HG03354 (cell line): ENCODE data around the gene EIF4G1.

Source experiments
- ATAC-seq: cut with Tn5 transposase; IDR thresholded peaks from one replicate; pipeline ENCODE4 v1.9.1; 2021; ENCODE audit warnings: mild to moderate bottlenecking; ENCODE audit not compliant: unreplicated experiment, poor library complexity, severe bottlenecking

EIF4G1 gene

DNA sequence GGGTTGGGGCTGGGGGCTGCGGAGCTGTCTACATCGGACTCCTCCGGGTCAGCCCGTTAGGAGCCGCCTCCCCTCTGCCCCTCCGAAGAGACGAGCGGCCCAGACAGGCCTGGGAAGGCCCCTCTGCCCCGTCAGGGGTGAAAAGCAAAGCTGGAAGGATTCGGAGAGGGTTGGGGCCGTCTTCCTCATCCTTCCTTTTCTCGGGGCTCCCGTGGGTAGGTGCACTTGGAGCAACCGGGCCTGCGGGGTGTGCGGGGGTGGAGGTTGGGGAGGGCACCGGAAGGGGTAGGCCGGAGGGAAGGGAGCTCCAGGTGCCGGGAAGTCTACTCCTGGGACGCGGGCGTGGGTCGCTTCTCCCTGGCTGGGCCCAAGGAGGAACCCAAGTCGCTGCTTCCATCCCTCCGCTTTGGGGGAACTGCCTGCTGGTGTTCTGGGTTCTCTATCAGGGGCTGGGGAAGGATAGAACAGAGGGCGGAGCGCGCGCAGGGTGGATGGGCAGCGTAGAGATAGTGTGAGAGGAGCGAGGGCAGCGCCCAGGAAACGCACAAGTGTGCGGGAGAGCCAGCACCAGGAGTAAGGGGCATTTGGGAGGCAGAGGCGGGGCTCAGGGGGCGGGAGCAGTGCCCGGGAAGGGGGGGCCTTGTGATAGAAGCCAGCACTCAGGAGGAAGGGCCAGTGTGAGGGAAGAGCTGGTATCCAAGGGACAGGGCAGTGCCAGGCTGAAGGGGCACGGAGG lies 47.7 kb downstream of the EIF4G1 start:
- ATAC-seq: peak; percentile 13

DNA sequence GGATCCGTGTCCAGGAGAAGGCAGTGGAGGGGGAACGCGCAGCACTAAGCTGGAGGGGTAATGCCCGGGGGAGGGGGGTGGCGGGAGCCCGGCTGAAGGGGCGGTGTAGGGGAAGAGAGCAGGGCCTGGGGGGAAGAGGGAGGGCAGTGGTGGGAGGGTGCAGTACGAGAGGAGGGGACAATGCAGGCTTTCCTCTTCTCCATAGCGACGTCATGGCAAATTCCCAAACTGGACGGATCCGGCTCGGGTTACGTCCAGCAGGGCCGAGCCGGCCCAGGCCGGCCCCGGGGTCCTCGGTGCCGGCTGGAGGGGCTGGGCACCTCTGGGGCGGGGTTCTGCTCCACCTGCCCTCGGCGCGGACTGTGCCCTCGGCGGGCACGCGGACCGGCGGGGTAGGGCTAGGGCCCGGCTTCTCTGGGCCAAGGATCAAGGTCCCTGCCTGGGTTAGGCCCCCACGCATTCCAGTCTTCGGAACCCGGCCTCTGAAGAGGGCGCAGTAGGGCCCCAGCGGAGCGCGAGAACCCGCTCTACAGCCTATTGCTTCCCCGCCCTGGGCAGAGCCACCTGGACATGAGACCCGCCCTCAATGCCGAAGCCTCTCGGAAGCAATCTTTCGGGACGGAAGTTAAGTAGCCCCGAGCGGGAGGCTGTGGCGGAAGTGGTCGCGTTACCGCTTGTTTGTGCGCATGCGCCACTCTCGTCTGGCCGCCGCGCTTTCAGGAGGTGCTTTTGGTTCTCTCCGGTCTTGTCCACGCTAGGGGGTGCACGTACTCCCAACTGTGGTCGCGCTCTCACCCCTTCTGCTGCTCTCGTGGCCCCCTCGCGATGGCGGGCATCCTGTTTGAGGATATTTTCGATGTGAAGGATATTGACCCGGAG lies 48.5 kb downstream of the EIF4G1 start:
- ATAC-seq: peak; percentile 91

DNA sequence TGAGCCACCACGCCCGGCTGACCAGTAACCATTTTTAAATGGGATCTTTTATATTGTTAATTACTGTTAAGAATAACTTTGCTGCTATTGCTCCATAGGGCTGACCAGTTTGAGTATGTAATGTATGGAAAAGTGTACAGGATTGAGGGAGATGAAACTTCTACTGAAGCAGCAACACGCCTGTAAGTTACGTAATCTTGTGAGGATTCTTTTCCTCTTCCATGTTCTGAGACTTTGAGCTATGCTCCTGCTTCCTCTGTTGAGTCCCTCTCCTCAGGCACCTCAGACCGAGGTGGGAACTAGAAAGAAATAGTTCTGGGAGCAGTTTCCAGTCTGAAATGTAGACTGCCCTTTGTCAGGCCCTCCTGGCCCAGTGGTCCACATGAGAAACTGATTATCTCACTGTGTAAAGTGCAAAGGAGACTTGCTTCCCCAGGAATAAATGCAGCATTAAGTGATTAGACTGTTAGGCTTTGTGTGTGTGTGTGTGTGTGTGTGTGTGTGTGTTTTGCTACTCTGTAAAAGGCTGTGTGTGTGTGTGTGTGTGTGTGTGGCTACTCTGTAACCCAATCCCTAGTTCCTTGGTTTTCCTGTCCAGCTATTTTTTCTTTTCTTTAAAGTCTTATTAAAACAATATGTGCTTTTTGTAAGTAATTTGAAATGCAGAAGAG lies 52.3 kb downstream of the EIF4G1 start:
- no peak for ATAC-seq

DNA sequence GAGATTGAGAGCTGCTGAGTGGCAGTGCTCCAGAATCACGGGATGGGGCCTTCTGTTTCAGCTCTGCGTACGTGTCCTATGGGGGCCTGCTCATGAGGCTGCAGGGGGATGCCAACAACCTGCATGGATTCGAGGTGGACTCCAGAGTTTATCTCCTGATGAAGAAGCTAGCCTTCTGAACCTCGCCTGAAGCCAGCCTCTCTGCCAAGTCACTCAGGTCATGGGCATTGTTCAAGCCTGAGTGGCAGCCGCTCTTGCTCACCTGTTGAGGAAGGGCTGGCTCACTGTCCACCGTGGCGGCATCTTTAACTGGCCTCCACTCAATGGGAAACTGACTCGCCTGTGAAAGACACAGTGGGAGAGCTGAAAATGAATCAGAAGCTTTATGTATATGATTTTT lies 53.7 kb downstream of the EIF4G1 start:
- no peak for ATAC-seq

DNA sequence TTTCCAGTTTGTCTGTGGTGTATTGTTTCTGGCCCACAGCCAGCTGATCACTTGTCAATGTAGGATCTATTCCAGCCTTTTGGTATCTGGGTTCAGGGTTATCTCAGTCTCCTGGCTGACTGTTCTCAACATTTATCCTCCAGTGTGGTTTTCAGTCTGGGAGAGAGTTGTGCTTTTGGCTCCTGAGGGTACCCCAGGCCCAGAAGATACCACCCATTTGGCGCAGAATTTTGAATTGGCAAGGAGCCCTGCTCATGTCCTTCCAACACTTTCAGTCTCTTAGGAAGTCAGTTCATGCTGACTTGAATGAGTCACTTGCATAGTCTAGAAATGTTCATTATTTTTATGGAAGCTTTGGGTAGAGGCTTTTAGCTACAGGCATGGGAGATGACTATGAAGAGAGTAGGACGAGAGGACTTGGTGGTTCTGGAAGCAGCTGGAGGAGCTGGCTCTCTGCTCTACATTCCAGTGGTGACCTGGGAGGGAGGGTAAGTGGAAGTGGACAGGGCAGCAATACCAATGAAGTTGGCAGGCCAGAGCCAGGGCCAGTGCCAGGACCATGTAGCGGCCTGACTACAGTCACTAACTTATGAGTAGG lies 54.3 kb downstream of the EIF4G1 start:
- no peak for ATAC-seq

DNA sequence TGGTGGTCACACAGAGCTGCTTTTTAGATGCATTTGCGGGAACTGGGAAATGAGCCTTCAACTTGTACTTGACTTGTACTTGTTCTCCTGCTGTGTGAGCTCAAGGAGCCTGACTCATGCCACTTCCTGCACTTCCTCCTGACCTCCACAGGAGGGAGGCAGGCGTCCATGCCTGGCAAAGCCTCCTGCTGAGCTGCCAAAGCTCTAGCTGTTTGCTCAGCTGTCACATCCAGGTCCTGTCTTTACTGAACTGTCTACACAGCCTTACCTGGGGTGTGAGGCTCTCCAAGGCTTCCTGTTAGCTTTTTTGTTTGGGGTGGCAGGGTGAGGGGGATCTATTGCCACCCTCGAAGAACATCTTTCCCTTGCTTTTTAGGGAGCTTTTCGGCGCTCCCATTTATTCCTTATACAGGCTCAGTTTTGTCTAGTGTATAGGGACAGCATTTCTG lies 57.2 kb downstream of the EIF4G1 start:
- ATAC-seq: peak; percentile 92

DNA sequence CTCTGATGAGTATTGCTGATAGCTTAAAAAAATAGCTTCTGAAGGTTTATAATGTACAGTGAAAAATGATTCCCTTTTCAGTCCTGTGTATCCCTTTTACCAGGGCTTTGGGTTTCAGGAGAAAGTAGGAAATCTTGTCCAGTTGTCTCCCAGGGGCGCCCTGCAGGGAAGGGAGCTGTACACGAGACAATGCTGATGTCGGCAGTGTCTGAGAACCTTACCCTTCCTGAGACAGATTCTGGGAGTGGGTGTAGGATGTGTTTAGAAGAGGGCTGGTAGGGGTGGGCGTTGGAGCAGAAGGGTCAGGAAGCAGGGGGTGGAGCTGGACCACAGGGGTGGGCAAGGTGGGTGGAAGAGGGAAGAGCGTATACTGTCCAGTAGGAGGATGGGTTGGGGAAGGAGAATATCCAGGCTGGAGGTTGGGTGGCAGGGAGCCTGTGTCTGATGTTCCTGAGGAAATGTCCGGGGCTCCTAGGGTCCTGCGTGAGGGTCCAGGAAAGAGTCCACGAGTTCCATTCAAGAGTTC lies 58.0 kb downstream of the EIF4G1 start:
- ATAC-seq: no peak

DNA sequence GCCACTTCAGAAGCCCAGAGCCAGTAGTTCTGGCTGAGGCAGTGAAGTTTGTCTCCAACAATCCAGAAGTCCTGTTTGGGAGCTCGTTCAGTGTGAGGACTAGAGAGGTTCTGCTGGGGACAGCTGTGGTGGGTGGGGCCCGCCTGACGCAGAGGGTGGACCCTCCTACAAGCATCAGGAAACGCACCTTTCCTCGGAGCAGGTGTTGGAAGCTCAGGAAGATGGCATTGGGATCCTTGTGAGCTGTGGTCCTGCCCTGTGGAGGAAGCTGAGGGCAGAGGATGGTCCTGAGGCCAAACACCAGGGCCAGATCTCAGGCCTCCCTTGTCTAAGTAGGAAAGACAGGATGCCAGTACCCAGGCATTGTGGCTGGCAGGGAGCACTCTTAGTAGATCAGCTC lies 58.5 kb downstream of the EIF4G1 start:
- no peak for ATAC-seq

DNA sequence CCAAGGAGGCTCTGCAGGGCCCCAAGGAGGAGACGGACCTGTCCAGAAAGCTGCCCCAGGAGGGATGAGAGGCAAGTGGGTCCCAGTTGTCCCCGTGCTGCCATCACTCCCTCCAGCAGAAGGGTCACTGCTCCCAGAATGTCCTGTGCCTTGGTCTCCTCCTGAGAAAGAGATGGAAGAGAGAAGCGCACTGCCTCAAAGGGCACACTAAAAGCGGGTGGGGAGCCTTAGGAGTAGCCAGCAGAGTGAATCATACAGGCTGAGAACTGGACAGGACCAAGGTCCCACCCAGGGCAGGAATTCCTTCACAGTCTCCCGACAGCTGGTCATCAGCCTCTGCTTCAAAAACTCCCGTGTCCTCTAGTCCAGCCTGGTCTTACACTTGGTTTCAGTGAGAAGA lies 59.0 kb downstream of the EIF4G1 start:
- no peak for ATAC-seq

DNA sequence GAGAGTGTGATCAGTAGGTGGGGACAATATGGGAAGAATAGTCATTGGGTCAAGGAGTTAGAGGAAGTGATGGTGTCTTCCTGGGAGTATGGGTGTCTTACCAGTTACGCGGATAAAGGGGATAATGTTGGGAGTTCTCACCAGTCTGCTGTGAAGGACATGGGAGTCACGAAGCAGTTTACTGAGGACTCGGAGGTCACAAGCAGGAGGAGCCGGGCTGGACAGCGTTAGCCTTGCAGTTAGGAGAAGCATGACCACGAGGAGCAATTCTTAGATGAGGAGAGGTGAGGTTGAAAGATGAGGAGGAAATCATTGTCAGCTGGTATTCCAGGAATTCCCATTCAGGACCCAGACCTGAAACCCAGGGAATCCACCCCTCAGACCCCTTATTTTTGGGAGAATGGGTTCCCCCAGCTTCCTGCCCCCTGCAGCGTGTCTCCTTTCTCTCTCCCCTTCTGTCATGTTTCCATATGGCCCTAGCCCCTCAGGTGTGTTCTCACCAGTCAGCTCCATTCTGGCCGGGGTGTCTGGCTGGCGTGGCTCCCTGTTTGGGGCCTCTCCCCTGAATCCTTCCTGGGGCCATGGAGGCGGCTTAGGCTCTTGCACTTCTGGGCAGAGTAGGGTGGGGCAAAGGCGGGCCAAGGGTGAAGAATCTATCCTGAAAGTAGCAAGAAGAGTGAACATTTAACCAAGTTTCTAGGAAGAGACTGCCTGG lies 61.5 kb downstream of the EIF4G1 start:
- ATAC-seq: no peak

DNA sequence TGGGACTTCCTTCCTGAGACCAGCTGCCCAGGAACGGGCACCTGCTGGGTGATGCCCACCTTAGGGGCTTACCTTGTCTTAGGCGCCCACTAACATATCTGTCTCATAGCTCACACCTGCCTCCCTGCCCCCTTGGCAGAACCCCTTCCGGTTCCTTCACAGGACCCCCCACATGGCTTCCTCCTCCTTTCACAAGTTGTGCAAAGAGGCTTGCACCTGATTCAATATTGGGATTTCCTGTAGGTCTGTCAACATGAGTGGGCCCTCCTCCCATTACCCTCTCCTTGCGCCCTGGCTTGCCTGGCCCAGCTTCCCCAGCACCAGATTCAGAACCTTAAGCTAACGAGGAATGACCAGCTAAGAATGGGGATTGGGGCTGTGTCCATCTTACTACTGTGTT lies 63.0 kb downstream of the EIF4G1 start:
- ATAC-seq: no peak

DNA sequence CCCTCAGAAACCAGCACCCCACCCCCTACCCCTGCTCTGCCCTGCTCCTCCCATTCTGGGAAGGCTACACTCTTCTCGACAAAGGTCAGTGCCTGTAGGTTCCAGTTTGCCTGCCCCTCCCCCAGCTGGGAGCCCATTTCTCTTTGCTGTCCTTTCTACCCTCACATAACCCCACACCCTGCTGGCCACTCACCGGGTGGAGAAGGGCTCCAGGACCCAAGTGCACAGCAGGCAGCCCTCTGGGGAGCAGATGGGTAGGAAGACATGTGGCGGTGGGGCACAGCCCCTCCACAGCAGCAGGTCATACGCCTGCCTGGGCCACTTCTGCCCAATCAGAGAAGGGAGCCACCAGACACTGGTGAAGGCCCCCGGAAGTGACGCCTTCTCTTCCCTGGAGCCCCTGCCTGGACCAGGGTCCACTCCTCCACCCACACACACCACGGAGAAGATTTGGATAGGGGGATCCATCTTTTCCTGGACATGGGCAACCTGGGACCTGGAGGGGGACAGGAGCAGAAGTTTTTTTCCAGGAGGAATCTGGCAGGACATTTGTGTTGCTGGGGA lies 63.6 kb downstream of the EIF4G1 start, which contains the start of gene THPO:
THPO (minus strand) TSS at position 326 of the 564 bp plus-strand sequence. CDS start 1,948 bp downstream, outside the sequence.
- no peak for ATAC-seq

DNA sequence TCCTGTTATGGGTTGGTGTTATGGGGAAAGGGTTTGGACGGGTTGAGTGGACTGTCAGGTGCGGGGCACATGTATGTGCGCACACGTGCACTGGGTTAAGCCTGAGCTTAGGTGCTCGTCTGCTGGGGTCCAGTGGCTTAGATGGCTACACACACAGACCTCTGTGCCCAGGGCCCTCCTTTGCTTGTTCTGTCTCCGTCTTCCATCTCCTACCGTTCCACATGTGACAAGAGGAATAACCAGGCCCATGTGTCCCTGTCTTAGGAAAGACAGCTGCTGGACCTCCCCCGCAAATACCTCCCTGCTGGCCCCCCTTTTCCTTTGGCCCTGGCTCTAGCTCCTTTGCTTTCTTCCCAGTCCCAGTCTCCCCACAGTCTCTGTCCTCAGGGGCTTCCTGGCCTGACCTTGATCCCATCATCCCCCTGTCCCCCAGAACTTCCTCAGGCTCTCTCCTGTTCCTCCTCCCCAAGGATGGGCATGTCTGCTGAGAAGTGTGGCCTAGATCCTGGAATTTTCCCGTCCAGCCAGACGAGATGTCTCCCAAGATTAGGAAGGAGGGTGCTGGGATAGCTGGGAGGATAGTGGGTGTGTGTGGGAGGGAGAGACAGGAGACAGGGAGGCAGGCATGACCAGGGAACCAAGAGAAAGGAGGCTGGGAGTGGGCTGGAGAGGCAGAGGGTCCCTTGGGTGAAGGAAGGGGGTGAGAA lies 64.4 kb downstream of the EIF4G1 start:
- no peak for ATAC-seq

DNA sequence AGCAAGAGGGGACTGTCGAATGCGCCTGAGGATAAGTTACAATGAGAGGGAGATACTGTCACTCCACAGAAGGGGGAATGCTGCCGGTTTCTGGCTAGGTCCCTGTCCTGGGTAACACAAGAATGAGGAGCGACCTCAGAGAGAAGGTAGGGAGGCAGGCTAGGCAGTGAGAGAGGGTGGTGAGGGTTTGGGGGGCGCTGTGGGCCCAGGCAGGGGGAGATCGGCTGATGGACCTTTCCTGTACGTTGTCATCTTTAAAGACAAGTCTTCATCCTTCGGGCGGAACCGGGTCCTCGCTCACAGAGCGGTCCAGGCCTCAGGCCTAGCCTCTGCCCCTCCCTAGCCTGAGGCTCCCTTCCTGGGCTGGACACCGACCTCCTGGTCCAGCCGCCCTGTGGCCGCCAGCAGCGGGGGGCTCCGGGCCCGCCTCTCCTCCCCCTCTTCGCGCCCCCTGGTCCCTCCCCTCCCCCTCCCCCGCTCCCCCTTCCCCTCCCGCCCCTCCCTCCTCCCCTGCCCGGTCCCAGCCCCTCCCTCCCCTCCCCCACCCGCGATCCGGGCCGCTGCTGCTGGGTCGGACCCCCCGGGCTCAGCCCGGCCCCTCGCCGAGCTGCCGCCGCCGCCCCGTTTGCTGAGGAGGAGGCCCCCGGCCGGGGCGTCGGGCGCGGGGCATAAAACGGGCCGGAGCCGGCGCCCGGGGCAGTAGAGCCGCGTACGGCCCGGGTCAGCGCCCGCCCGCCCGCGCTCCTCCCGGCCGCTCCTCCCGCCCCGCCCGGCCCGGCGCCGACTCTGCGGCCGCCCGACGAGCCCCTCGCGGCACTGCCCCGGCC lies 65.2 kb downstream of the EIF4G1 start, which contains the start of gene CHRD:
CHRD (plus strand) TSS at position 697 of the 827 bp plus-strand sequence. CDS start 265 bp downstream, outside the sequence.
- ATAC-seq: no peak

DNA sequence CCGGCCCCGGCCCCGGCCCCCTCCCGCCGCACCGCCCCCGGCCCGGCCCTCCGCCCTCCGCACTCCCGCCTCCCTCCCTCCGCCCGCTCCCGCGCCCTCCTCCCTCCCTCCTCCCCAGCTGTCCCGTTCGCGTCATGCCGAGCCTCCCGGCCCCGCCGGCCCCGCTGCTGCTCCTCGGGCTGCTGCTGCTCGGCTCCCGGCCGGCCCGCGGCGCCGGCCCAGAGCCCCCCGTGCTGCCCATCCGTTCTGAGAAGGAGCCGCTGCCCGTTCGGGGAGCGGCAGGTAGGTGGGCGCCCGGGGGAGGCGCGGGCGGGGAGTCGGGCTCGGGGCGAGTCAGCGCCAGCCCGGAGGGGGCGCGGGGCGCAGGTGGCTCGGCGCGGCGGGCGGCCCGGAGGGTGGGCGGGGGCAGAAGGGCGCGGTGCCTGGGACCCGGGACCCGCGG lies 65.8 kb downstream of the EIF4G1 start:
- ATAC-seq: no peak

DNA sequence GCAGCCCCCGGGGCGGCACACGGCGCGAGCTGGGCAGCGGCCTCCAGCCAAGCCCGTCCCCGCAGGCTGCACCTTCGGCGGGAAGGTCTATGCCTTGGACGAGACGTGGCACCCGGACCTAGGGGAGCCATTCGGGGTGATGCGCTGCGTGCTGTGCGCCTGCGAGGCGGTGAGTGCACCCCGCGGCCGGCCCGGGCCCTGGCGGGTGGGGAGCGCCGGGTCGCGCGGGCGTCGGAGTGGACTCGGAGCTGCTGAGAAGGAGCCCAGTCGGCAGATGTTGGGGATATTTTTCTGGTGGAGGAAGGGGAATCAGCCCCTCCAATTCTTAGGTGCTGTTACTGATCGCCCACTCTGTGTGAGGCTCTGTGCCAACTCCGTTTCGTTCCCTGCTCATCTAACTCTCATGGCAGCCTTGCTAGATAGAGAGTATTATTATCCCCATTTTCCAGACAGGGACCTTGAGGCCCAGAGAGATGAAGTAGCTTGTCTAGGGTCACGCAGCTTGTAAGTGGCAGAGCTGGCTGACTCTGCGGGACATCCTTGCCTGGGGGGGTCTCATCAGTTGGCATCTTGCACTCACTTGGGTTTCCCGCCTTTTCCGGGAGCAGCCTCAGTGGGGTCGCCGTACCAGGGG lies 66.3 kb downstream of the EIF4G1 start:
- no peak for ATAC-seq
